Right ventricle myocardium inferior (tissue), 1 donor: ENCODE results near the gene NOPCHAP1. TPM values are rescaled to one million over a fixed set of nuclear protein-coding genes. Genes with fewer than 3 reads are reported as not detected.
"Not testable (repeated sequence)": the region's sequence is repeated elsewhere in the genome, so short reads cannot be mapped to it uniquely, and the experiment has no call there.

ENCODE experiments used
- ATAC-seq: fragments of 200-7000 bp; cut with Tn5 transposase; one replicate; pipeline ENCODE4 v1.9.1; 2020; ENCODE audit warnings: mild to moderate bottlenecking, moderate library complexity
- DNase-seq: peaks from one replicate; pipeline ENCODE4 v3.0.0; 2021; ENCODE audit errors: missing footprints
- intact Hi-C: fragments of 100-400 bp; cut with DNase I; formaldehyde crosslinking; loops from one replicate; pipeline ENCODE4 v1.11.0; 2022
- long read RNA-seq: library from polyadenylated mRNA; unstranded; transcript quantifications from one replicate; pipeline ENCODE4 v2.0.0, GENCODE V29; 2021
- total RNA-seq: library from RNA; stranded (reverse); fragmentation: NEBNext Ultra II Directional; extraction: Animal tissue kit (Norgen Biotek cat#: 25700); gene quantifications from one replicate; pipeline ENCODE4 v1.2.1, GENCODE V29; 2021
- donor health status: DM: no; HTN: yes; CAD: no; lungs with severe emphysema.

The NOPCHAP1 gene, protein sequence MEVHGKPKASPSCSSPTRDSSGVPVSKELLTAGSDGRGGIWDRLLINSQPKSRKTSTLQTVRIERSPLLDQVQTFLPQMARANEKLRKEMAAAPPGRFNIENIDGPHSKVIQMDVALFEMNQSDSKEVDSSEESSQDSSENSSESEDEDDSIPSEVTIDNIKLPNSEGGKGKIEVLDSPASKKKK
- 9.9 TPM for total RNA-seq
- long read RNA-seq, full-length matches to known transcripts = 3 of 4 reads
- long read RNA-seq, partial matches to known transcripts = 1 of 4 reads
- long read RNA-seq, other reads (novel, unspliced or antisense) = 0 of 4 reads

- ATAC-seq = peak; percentile 100
- peak; percentile 95 for DNase-seq
- intact Hi-C loops = no loop called here
These were observed at the start of gene NOPCHAP1 for GRCh38 chr12:104986022-104986941. Gene NOPCHAP1, plus strand, starts transcription at chr12:104986316. Its CDS starts 37 bp downstream, at chr12:104986353.

GRCh38 chr12:104938371-104938770 lies 47.7 kb upstream of the NOPCHAP1 start:
- DNase-seq (no peak), ATAC-seq (no peak)
- intact Hi-C loops = no loop called here

GRCh38 chr12:104939089-104939488 lies 47.0 kb upstream of the NOPCHAP1 start:
- intact Hi-C loops = no loop called here
- no peak for DNase-seq
- no peak for ATAC-seq

DNA sequence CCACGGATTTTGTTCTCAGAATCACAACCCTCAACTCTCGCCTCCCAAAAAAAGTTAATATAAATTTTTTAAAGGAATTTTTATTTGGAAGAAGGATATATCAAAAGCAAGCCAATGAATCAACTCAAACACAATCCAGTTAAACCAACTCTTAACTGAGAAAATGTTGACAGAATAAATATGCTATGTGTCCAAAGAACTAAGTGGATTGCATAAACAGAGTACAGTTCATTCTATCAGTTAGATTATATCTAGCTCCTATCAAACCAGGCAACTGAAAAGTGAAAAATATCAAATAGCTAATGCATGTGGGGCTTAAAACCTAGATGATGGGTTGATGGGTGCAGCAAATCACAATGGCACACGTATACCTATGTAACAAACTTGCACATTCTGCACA lies 44.7 kb upstream of the NOPCHAP1 start:
- DNase-seq (no peak), ATAC-seq (no peak)
- intact Hi-C loops = no loop called here

DNA sequence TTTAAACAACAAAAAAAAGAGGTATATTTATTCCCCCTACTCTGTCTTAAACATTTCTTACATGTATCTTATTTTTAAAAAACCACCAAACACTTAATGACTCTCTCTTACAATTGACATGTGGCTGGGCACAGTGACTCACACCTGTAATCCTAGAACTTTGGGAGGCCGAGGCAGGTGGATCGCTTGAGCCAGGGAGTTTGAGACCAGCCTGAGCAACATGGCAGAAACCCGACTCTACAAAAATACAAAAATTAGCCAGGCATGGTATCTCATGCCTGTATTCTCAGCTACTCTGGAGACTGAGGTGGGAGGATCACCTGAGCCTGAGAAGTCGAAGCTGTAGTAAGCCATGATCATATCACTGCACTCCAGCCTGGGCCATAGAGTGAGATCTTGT lies 44.0 kb upstream of the NOPCHAP1 start:
- intact Hi-C loops = no loop called here
- DNase-seq (no peak), ATAC-seq (no peak)

DNA sequence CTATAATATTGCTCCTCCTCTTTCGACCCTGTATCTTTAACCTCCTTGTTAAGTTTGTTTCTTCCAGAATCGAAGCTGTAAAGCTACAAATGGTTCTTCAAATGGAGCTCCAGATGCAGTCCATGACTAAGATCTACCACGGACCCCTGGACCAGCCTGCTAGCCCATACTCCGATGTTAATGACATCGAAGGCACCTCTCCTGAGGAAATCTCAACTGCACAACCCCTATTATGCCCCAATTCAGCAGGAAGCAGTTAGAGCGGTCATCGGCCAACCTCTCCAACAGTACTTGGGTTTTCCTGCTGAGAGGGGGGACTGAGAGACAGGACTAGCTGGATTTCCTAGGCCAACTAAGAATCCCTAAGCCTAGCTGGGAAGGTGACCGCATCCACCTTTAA lies 42.7 kb upstream of the NOPCHAP1 start:
- DNase-seq, ATAC-seq, intact Hi-C loops: not testable (repeated sequence)

- ATAC-seq (no peak), DNase-seq (no peak)
- intact Hi-C loops = no loop called here
These were observed 41.9 kb upstream of the NOPCHAP1 start for GRCh38 chr12:104944252-104944651.

DNA sequence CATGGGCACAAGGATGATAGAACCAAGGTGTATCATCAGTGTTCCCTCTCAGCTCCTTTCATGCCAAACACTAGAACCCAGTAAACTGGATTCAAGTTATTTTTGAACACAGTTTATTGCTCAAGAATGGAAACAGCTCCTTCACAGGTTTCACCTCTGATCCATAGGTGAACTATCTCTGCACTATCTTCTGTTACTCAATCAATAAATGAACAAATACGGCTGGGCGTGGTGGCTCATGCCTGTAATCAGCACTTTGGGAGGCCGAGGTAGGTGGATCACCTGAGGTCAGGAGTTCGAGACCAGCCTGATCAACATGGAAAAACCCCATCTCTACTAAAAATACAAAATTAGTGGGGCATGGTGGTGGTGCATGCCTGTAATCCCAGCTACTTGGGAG lies 37.4 kb upstream of the NOPCHAP1 start:
- intact Hi-C loops = not testable (repeated sequence)

DNA sequence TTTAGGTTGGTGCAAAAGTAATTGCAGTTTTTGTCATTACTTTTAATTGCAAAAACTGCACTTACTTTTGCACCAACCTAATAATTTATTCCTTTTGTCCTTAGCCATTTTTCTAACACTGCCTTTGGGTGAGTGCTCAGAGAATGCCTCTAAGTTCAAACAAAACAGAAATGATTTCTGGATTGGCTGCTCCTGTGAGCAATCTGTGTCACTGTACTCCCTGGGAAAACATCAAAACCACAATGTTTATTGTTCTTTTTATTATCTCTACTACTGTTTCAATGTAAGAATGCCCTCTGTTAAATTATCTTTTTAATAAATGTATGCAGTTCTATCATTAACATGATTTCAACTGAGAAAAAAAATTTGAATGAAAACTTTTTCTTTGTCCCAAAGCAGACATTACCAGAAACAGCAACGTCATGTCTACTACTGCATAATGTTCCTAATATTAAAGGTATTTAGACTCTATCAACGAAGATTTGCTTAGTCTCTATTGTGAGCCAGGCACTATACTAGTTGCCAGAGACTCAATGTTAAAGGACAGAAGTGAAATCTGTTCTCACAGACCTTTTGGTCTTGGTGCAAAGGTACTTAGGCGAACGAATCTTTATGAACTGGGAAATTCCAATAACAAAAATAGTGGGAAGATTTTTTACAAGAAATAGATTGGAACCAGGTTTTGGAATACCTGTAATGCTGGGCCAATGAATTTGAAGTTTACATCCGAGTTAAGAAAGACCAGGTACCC lies 34.2 kb upstream of the NOPCHAP1 start:
- intact Hi-C loops = no loop called here
- DNase-seq (no peak), ATAC-seq (no peak)

More for the DNA sequence above, 37.4 kb upstream of the NOPCHAP1 start:
- not testable (repeated sequence) for DNase-seq, ATAC-seq

DNA sequence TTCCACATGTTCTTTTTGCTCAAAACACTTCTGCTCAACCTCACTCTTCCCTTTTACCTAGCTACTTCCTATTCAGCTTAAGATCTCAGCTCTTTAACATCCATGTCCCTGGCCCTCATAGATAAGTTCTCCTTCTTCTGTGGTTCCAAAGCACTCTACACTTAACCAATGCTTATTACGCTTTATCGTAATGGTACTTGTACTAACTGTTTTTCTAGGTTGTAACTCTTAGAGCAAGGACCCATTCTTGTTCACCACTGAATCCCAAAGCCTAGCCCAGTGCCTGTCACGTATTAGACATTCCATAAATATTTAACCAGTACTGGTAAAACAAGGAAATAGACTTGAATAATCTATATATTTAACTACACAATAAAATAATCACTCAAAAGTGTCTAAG lies 33.3 kb upstream of the NOPCHAP1 start:
- intact Hi-C loops = no loop called here
- ATAC-seq (no peak), DNase-seq (no peak)

GRCh38 chr12:104953323-104953722 lies 32.8 kb upstream of the NOPCHAP1 start:
- ATAC-seq (no peak), DNase-seq (no peak)
- intact Hi-C loops = no loop called here

GRCh38 chr12:104955703-104956102 lies 30.4 kb upstream of the NOPCHAP1 start:
- DNase-seq (no peak), ATAC-seq (no peak)
- intact Hi-C loops = no loop called here

DNA sequence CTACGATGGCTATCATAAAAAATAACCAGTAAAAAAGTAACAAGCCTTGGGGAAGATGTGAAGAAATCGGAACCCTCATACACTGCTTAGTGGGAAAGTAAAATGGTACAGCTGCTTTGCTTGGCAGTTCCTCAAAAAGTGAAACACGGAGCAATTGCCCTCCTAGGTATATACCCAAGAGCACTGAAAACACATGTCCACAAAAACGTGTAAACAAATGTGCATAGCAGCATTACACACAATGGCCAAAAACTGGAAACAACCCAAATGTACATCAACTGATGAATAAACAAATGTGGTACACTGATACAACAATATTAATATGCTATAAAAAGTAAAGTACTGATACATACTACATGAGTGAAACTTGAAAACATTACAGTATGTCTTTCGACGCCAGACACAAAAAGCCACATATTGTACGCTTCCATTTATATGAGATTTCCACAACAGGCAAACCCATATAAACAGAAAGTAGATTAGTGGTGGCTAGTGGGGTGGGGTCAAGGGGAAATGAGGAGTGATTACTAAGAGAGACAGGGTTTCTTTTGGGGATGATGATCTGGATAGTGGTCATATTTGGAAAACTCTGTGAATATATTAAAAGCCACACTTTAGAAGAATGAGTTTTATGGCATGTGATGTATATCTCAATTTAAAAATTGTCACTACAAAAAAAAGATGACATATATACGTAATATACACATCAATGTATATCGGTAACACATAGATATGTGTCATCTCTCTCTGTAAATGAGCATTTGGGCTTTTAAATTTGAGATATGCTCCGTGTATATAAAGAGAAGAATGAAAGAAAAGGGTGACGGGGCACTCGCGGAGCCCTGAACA lies 29.0 kb upstream of the NOPCHAP1 start:
- no peak for DNase-seq
- no peak for ATAC-seq
- intact Hi-C loops = no loop called here

DNA sequence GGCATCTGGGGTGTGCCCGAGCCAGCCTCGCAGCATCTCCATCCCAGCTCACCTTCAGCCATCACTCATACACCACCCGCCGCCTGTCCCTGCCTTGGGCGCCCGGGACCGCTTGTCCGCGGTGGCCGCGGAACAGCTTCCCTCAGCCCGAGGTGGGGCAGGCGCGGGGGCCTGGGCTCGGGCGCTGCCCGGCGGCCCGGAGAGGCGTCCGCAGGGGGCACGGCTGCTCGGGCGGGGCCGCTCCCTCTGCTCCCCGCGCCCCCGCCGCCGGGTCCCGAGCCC lies 28.5 kb upstream of the NOPCHAP1 start:
- ATAC-seq (peak; percentile 30), DNase-seq (no peak)
- intact Hi-C loops = no loop called here

- peak; percentile 94 for ATAC-seq
- peak; percentile 88 for DNase-seq
- intact Hi-C loops = no loop called here
These were observed 27.9 kb upstream of the NOPCHAP1 start, which contains the start of gene SLC41A2 for GRCh38 chr12:104958001-104958804. Gene SLC41A2, minus strand, starts transcription at chr12:104958290. Its CDS starts 29,763 bp downstream, at chr12:104928527.

GRCh38 chr12:104958805-104959334 lies 27.2 kb upstream of the NOPCHAP1 start:
- no peak for ATAC-seq

DNA sequence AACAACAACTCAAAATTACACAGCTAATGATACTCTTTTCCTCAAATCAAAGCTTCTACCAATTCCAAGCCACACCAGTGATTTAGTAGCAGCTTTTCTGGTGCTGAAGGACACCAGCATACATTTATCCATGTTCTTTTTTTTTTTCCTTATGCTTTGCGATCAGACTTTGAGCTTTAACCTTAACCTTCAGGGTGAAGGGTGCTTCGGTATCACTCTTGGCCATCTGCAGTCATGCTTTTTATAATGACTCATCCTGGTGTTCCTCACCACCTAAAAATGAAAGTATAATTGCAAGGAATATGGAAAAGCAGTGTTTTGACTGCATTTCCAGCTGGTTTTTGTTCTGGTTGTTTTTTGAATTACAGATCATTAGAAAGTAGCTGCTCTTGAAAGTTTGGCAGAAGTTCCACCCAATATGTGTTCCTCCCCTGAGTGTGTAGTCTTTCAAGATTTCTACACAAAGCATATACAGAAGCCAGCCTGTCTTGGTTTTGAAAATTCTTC lies 26.7 kb upstream of the NOPCHAP1 start:
- DNase-seq = no peak
- intact Hi-C loops = no loop called here
- ATAC-seq = no peak

More at GRCh38 chr12:104958805-104959334, 27.2 kb upstream of the NOPCHAP1 start:
- intact Hi-C loops = no loop called here
- no peak for DNase-seq
